Mammary epithelial cell (primary cell): Measurements from ENCODE around the gene CENPVL3.

Experiments
- CTCF ChIP-seq, 2 donors: IDR thresholded peaks in 1 of 2; conservative IDR thresholded peaks in 1 of 2; 2 replicates each; pipeline ENCODE4 v1.5.1; 2011 to 2012; ENCODE audit warnings: inconsistent platforms in 2 of 2, low read length in 2 of 2, mild to moderate bottlenecking in 2 of 2, control low read depth in 1 of 2, low read depth in 1 of 2; ENCODE audit not compliant: insufficient read depth in 1 of 2; ENCODE audit errors: extremely low read depth in 1 of 2
- EZH2 ChIP-seq: IDR thresholded peaks from 2 replicates; pipeline ENCODE4 v1.6.1; 2012; ENCODE audit warnings: low read length, inconsistent platforms, borderline replicate concordance

- no peak for TF ChIP-seq CTCF (conservative IDR thresholded peaks at IDR 0.05 in 1 of 2, IDR thresholded peaks at IDR 0.05 in 1 of 2; ENCODE audit: extremely low read depth in 1 of 2, insufficient read depth in 1 of 2, low read depth in 1 of 2, low read length in 2 of 2)
- TF ChIP-seq EZH2 = no peak
Observed at GRCh38 chrX:51608126-51608525, 10.6 kb downstream of the CENPVL3 start.
